CD14-positive monocyte (primary cell): Measurements from ENCODE around the gene SUZ12. TPM values are rescaled to one million over a fixed set of nuclear protein-coding genes. Genes with fewer than 3 reads are reported as not detected.

Source experiments
- DNase-seq, 3 donors: peaks; one replicate each; pipeline ENCODE4 v3.0.0-alpha.2; 2011 to 2022
- H2AFZ ChIP-seq: 2 replicates; pipeline ENCODE4 v1.6.0; 2012; ENCODE audit warnings: mild to moderate bottlenecking, low read depth, low read length, inconsistent platforms; ENCODE audit not compliant: insufficient read depth, poor library complexity, severe bottlenecking
- H3K27ac ChIP-seq, 2 donors: 1 replicate in 1 of 2; 2 replicates in 1 of 2; pipeline ENCODE4 v1.5.1; 2012 to 2013; ENCODE audit warnings: low read length in 2 of 2, control low read depth in 1 of 2, inconsistent platforms in 1 of 2, low read depth in 1 of 2, mild to moderate bottlenecking in 1 of 2
- H3K27me3 ChIP-seq, 2 donors: one replicate each; pipeline versions ENCODE4 v1.6.0 to v1.6.1; 2011 to 2013; ENCODE audit warnings: low read length in 2 of 2; ENCODE audit not compliant: control insufficient read depth in 2 of 2, insufficient read depth in 2 of 2
- H3K36me3 ChIP-seq, 2 donors: replicated peaks in 1 of 2; 1 replicate in 1 of 2; 2 replicates in 1 of 2; pipeline versions ENCODE4 v1.5.1 to v1.6.1; 2012 to 2013; ENCODE audit warnings: low read length in 2 of 2, control low read depth in 1 of 2, inconsistent platforms in 1 of 2, mild to moderate bottlenecking in 1 of 2; ENCODE audit not compliant: insufficient read depth in 2 of 2, control insufficient read depth in 1 of 2
- H3K4me1 ChIP-seq, 2 donors: 1 replicate in 1 of 2; 2 replicates in 1 of 2; pipeline versions ENCODE4 v1.5.1 to v1.6.1; 2012 to 2013; ENCODE audit warnings: low read length in 2 of 2, control low read depth in 1 of 2, inconsistent platforms in 1 of 2, mild to moderate bottlenecking in 1 of 2, moderate library complexity in 1 of 2; ENCODE audit not compliant: insufficient read depth in 2 of 2, control insufficient read depth in 1 of 2
- H3K4me2 ChIP-seq: replicated peaks from 2 replicates; pipeline ENCODE3; 2012; ENCODE audit warnings: low read length, moderate library complexity, mild to moderate bottlenecking; ENCODE audit not compliant: poor library complexity, severe bottlenecking; ENCODE audit errors: extremely low read depth
- H3K4me3 ChIP-seq, 3 experiments: fragments of 200-600 bp in 1 of 3; sonication (generic) in 1 of 3; replicated peaks in 1 of 3; 1 replicate in 2 of 3; 2 replicates in 1 of 3; pipeline ENCODE4 v1.5.1; 2011 to 2013; ENCODE audit warnings: low read length in 3 of 3, mild to moderate bottlenecking in 3 of 3, control low read depth in 2 of 3, low read depth in 2 of 3, inconsistent platforms in 1 of 3, moderate library complexity in 1 of 3
- H3K79me2 ChIP-seq: 2 replicates; pipeline ENCODE4 v1.6.0; 2012; ENCODE audit warnings: mild to moderate bottlenecking, control low read depth, inconsistent platforms, low read length, moderate library complexity; ENCODE audit not compliant: insufficient read depth
- H3K9ac ChIP-seq: 2 replicates; pipeline ENCODE4 v1.6.0; 2017; ENCODE audit warnings: low read length, mild to moderate bottlenecking; ENCODE audit not compliant: insufficient read depth, poor library complexity, severe bottlenecking
- H3K9me3 ChIP-seq, 2 donors: replicated peaks in 1 of 2; 1 replicate in 1 of 2; 2 replicates in 1 of 2; pipeline versions ENCODE4 v1.5.1 to v1.6.1; 2012 to 2013; ENCODE audit warnings: low read length in 2 of 2, control low read depth in 1 of 2; ENCODE audit not compliant: control insufficient read depth in 1 of 2, insufficient read depth in 1 of 2
- H4K20me1 ChIP-seq: 2 replicates; pipeline ENCODE4 v1.6.0; 2012; ENCODE audit warnings: mild to moderate bottlenecking, low read length, control low read depth, moderate library complexity; ENCODE audit not compliant: insufficient read depth
- H3K27ac Mint-ChIP-seq, 7 donors: one replicate each; pipeline ENCODE4 v1.8.0; 2020; ENCODE audit warnings: mild to moderate bottlenecking in 7 of 7, mixed read lengths in 7 of 7, moderate library complexity in 6 of 7, inconsistent platforms in 2 of 7
- H3K27me3 Mint-ChIP-seq, 3 donors: one replicate each; pipeline ENCODE4 v1.8.0; 2021 to 2022; ENCODE audit warnings: low read depth in 3 of 3, mild to moderate bottlenecking in 3 of 3, mixed read lengths in 3 of 3, moderate library complexity in 3 of 3, inconsistent platforms in 1 of 3
- H3K36me3 Mint-ChIP-seq, 2 donors: one replicate each; pipeline ENCODE4 v1.8.0; 2020; ENCODE audit warnings: mixed read lengths in 2 of 2, inconsistent platforms in 1 of 2, mild to moderate bottlenecking in 1 of 2
- H3K4me1 Mint-ChIP-seq: one replicate; pipeline ENCODE4 v1.8.0; 2020; ENCODE audit warnings: mild to moderate bottlenecking, mixed read lengths
- H3K4me3 Mint-ChIP-seq, 2 donors: one replicate each; pipeline ENCODE4 v1.8.0; 2020; ENCODE audit warnings: mild to moderate bottlenecking in 2 of 2, mixed read lengths in 2 of 2, moderate library complexity in 1 of 2
- H3K9me3 Mint-ChIP-seq, 7 donors: one replicate each; pipeline ENCODE4 v1.8.0; 2020 to 2022; ENCODE audit warnings: mixed read lengths in 7 of 7, mild to moderate bottlenecking in 6 of 7, moderate library complexity in 6 of 7, inconsistent platforms in 2 of 7
- WGBS: methylation state at CpG from one replicate; pipeline ENCODE4 v1.1.5; 2013; ENCODE audit warnings: missing lambda C conversion rate; ENCODE audit not compliant: insufficient coverage; 5-methylcytosine and 5-hydroxymethylcytosine counted together
- intact Hi-C, 2 donors: fragments of 100-400 bp; cut with micrococcal nuclease; formaldehyde crosslinking; loops; one replicate each; pipeline versions ENCODE4 v1.15.0 to v1.15.1; 2023
- polyA plus RNA-seq, 3 donors: library from polyadenylated mRNA; depleted of rRNA in 1 of 3; unstranded in 2 of 3; stranded (reverse) in 1 of 3; fragments of 300-500 nt in 2 of 3; fragments of >200 nt in 1 of 3; fragmentation: Illumina TruSeq in 2 of 3; gene quantifications; 1 replicate in 2 of 3; 2 replicates in 1 of 3; pipeline ENCODE4 v1.2.3, GENCODE V29; 2012 to 2021
- TF ChIP-seq, protein P1 (sequence below): fragments of 200-600 bp; IDR thresholded peaks from one replicate; pipeline ENCODE4 v1.8.0; 2022; ENCODE audit warnings: antibody characterized with exemption, mild to moderate bottlenecking

The SUZ12 gene
- polyA plus RNA-seq, 3 donors = 6.3 to 9.9 (median 7.9) TPM

DNA sequence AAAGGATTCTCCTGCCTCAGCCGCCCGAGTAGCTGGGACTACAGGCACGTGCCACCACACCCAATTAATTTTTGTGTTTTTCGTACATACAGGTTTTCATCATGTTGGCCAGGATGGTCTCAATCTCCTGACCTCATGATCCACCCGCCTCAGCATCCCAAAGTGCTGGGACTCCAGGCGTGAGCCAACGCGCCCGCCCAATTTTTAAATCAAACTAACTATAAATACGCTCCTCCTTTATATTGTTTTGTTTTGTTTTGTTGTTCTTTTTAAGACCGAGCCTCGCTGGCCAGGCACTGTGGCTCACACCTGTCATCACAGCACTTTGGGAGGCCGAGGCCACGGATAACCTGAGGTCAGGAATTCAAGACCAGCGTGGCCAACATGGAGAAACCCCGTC lies 33.4 kb upstream of the SUZ12 start:
- TF ChIP-seq, protein P1, sequence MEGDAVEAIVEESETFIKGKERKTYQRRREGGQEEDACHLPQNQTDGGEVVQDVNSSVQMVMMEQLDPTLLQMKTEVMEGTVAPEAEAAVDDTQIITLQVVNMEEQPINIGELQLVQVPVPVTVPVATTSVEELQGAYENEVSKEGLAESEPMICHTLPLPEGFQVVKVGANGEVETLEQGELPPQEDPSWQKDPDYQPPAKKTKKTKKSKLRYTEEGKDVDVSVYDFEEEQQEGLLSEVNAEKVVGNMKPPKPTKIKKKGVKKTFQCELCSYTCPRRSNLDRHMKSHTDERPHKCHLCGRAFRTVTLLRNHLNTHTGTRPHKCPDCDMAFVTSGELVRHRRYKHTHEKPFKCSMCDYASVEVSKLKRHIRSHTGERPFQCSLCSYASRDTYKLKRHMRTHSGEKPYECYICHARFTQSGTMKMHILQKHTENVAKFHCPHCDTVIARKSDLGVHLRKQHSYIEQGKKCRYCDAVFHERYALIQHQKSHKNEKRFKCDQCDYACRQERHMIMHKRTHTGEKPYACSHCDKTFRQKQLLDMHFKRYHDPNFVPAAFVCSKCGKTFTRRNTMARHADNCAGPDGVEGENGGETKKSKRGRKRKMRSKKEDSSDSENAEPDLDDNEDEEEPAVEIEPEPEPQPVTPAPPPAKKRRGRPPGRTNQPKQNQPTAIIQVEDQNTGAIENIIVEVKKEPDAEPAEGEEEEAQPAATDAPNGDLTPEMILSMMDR = no peak
- H3K4me3 Mint-ChIP-seq = no peak overlapping the region
- peaks cover 9 to 13% of the 10 kb centered on the region in 2 donors for H3K36me3 ChIP-seq
- H3K9me3 Mint-ChIP-seq = no peaks in the 10 kb centered on the region
- no peak for DNase-seq
- no peaks in the 10 kb centered on the region for H3K9me3 ChIP-seq
- H4K20me1 ChIP-seq = peaks cover 3% of the 10 kb centered on the region
- H3K27ac ChIP-seq = no peak overlapping the region
- H3K9ac ChIP-seq = no peak overlapping the region
- H3K27ac Mint-ChIP-seq = no peak overlapping the region
- H3K4me1 Mint-ChIP-seq = peaks cover 3% of the 10 kb centered on the region
- peaks cover 0 to 6% (median 1%) of the 10 kb centered on the region in 3 donors for H3K27me3 Mint-ChIP-seq
- H3K4me2 ChIP-seq = no peak overlapping the region
- peaks cover 31% of the 10 kb centered on the region for H3K79me2 ChIP-seq
- H3K27me3 ChIP-seq = no peaks in the 10 kb centered on the region
- no peak overlapping the region for H2AFZ ChIP-seq
- intact Hi-C loops = loop anchor here (5.0 kb wide), 1 partner anchor 46 kb away; the partner anchor contains the start of gene COPRS (in 2 of the 2)
- H3K4me3 ChIP-seq = no peak overlapping the region
- 93% methylated on average over 3 of the region's 16 CpGs for WGBS
- peaks cover 9 to 15% of the 10 kb centered on the region in 2 donors for H3K36me3 Mint-ChIP-seq
- H3K4me1 ChIP-seq = peaks cover 12% of the 10 kb centered on the region in 2 donors

DNA sequence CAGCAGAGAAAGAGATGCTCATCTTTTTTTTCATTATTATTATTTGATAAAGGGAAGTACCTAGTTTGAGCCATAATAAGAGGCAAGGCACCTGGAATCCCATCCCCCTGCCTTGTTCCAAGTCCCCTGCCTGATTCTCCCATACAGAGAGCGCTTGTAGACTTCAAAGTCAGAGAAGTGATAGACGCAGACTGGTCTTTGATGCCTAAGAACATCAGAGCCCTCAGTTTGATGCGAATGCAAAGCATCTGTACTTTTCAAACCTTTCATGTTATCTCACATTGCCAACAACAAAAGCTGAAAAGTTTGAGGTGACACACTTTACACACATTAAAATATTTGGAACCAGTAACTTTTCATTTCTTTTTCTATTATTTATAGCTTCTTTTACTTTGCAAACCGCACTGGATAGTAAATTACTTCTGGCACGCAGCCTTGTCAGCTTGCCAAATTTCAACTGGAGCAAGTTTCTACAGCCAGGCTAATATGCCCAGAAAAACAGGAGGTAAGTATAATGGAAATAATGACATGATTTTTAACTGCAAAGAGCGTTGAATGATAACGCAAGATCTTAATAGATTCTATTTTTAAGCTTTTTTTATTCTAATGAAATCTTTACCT lies 29.4 kb upstream of the SUZ12 start:
- no peak for DNase-seq
- TF ChIP-seq, protein P1 = no peak
- intact Hi-C loops = no loop called here
- Histone ChIP-seq H3K4me3 (no peak overlapping the region), H3K27ac (no peak overlapping the region), H2AFZ (peak overlapping the region; percentile 43), H3K27me3 (no peaks in the 10 kb centered on the region), H3K4me2 (no peak overlapping the region), H3K9me3 (no peaks in the 10 kb centered on the region), H3K36me3 (no peaks in the 10 kb centered on the region), H3K79me2 (no peaks in the 10 kb centered on the region), H4K20me1 (no peaks in the 10 kb centered on the region), H3K4me1 (no peaks in the 10 kb centered on the region), H3K9ac (no peak overlapping the region)
- WGBS = no CpG with 5 or more reads among the region's 7 CpGs
- Mint-ChIP-seq H3K4me1 (peaks cover 2% of the 10 kb centered on the region), H3K36me3 (no peaks in the 10 kb centered on the region), H3K4me3 (peak overlapping the region in 1 of 2 donors; percentile 46), H3K9me3 (no peaks in the 10 kb centered on the region), H3K27me3 (peaks cover 4 to 9% (median 4%) of the 10 kb centered on the region in 3 donors), H3K27ac (no peak overlapping the region)
